BJ (cell line): Measurements from ENCODE around the gene OR5K3. TPM values are rescaled to one million over a fixed set of nuclear protein-coding genes. Genes with fewer than 3 reads are reported as not detected.
"Not testable (repeated sequence)": the region's sequence is repeated elsewhere in the genome, so short reads cannot be mapped to it uniquely, and the experiment has no call there.

Source experiments
- CTCF ChIA-PET: fragments of 350-600 bp; formaldehyde crosslinking; extraction: SDS; loops from one replicate; lab custom pipeline; 2021; ENCODE audit warnings: antibody characterized with exemption, inconsistent platforms; lab: Yijun Ruan, JAX
- POLR2A ChIA-PET: fragments of 300-600 bp; sonication (Branson Sonifier 250); formaldehyde crosslinking; extraction: SDS; loops from one replicate; lab custom pipeline; 2021; ENCODE audit warnings: antibody characterized with exemption; lab: Charles Lee
- DNase-seq: peaks from one replicate; pipeline ENCODE4 v3.0.0-alpha.2; 2011; ENCODE audit warnings: low read depth
- H3K27me3 ChIP-seq: 2 replicates; pipeline ENCODE4 v1.6.0; 2011; ENCODE audit warnings: low read length; ENCODE audit not compliant: control insufficient read depth, insufficient read depth
- H3K36me3 ChIP-seq: 2 replicates; pipeline ENCODE4 v1.5.1; 2011; ENCODE audit warnings: low read length; ENCODE audit not compliant: control insufficient read depth, insufficient read depth
- H3K4me3 ChIP-seq: 2 replicates; pipeline ENCODE4 v1.5.1; 2011; ENCODE audit warnings: low read depth, mild to moderate bottlenecking, control low read depth, low read length
- CTCF ChIP-seq: IDR thresholded peaks from 2 replicates; pipeline ENCODE4 v1.5.1; 2011; ENCODE audit warnings: low read depth, mild to moderate bottlenecking, control low read depth, inconsistent platforms, low read length, moderate library complexity; ENCODE audit not compliant: insufficient read depth
- polyA plus RNA-seq: library from polyadenylated mRNA; depleted of rRNA; stranded (reverse); fragments of >200 nt; gene quantifications from 2 replicates; pipeline ENCODE4 v1.2.3, GENCODE V29; 2011

The OR5K3 gene
- polyA plus RNA-seq, 1 experiment = not detected

DNA sequence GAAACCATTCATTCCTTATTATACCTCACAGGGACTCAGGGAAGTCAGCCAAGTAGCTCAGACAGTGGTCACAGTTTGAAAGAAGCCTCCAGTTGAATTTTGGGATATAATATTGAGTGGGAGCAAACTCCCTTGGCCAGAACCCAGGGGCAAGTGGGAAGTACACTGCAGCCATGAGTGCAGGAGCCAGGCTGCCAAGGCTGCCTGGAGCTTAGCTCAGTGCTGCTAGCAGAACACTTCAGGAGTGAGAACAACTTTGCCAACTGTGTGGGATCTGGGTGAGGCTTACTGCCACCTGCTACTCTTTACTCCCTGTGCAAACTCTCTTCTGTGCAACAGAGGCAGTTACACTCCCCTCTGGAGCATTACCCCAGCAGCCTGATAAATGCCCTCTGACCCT lies 4.6 kb downstream of the OR5K3 start:
- CTCF ChIA-PET = interaction anchor here (0.6 kb wide), 1 partner anchor 60 kb away, joined by 3 read pairs; no protein-coding TSS in a partner anchor
- TF ChIP-seq CTCF = no peak
- POLR2A ChIA-PET = no interaction called here

DNA sequence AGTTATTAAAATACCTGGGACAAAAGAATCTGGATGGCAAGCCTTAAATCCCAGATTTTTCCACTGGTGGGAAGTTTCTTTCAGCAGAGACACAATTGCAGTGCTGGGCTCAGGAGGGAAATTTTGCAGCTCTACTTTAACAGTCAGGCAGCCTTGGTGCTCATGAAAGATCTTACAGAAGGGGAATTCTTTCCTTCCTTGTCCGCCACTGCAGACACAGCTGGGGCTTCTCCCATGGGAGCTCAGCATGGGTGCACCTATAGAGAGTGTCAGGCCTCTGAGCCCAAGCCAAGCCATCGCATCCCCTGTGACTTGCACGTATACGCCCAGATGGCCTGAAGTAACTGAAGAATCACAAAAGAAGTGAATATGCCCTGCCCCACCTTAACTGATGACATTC lies 6.0 kb downstream of the OR5K3 start:
- H3K36me3 ChIP-seq, DNase-seq, H3K27me3 ChIP-seq, POLR2A ChIA-PET, CTCF ChIA-PET, H3K4me3 ChIP-seq: not testable (repeated sequence)

More for the DNA sequence above, 4.6 kb downstream of the OR5K3 start:
- H3K27me3 ChIP-seq = no peaks in the 10 kb centered on the region
- H3K36me3 ChIP-seq = no peaks in the 10 kb centered on the region
- no peak overlapping the region for H3K4me3 ChIP-seq
- DNase-seq = no peak

- no peak for DNase-seq
- Histone ChIP-seq H3K27me3 (no peaks in the 10 kb centered on the region), H3K4me3 (no peak overlapping the region), H3K36me3 (no peaks in the 10 kb centered on the region)
- TF ChIP-seq CTCF = no peak
- ChIA-PET POLR2A (no interaction called here), CTCF (no interaction called here)
Observed at GRCh38 chr3:98398513-98398912, 8.0 kb downstream of the OR5K3 start.

- TF ChIP-seq CTCF = no peak
- DNase-seq = no peak
- no peaks in the 10 kb centered on the region for H3K36me3 ChIP-seq
- no peak overlapping the region for H3K4me3 ChIP-seq
- no peaks in the 10 kb centered on the region for H3K27me3 ChIP-seq
- POLR2A ChIA-PET = no interaction called here
- CTCF ChIA-PET = no interaction called here
Observed at GRCh38 chr3:98402507-98402906, 12.0 kb downstream of the OR5K3 start.

GRCh38 chr3:98404010-98404409 lies 13.5 kb downstream of the OR5K3 start:
- ChIA-PET POLR2A (no interaction called here), CTCF (no interaction called here)
- no peak overlapping the region for H3K4me3 ChIP-seq

More at GRCh38 chr3:98404010-98404409, 13.5 kb downstream of the OR5K3 start:
- Histone ChIP-seq H3K27me3 (no peaks in the 10 kb centered on the region), H3K36me3 (no peaks in the 10 kb centered on the region)
- no peak for TF ChIP-seq CTCF
- DNase-seq = no peak
